HepG2 (cell line): ENCODE data around the gene IL4I1. TPM values are rescaled to one million over a fixed set of nuclear protein-coding genes. Genes with fewer than 3 reads are reported as not detected.
A peak's percentile ranks its signal among the peaks of the same experiment; 100 is the strongest.

ENCODE experiments used
- ATF1 ChIP-seq: IDR thresholded peaks from 2 replicates; pipeline ENCODE4 v1.6.1; 2016; ENCODE audit warnings: mild to moderate bottlenecking, control low read depth
- CC2D1A ChIP-seq: sonication (generic); formaldehyde crosslinking; IDR thresholded peaks from 2 replicates; pipeline ENCODE4 v1.8.1; 2023; ENCODE audit warnings: mild to moderate bottlenecking, missing genetic modification reagents
- HINFP ChIP-seq: sonication (generic); formaldehyde crosslinking; IDR thresholded peaks from 2 replicates; pipeline ENCODE4 v1.4.0; 2020; ENCODE audit warnings: low read depth, mild to moderate bottlenecking, missing genetic modification reagents
- HNRNPUL1 ChIP-seq: fragments of 200-400 bp; formaldehyde crosslinking; IDR thresholded peaks from 2 replicates; pipeline ENCODE4 v1.6.1; 2017; ENCODE audit warnings: low read depth, mild to moderate bottlenecking, low read length, moderate library complexity
- HOXA3 ChIP-seq: sonication (generic); formaldehyde crosslinking; IDR thresholded peaks from 2 replicates; pipeline ENCODE4 v1.5.0; 2020; ENCODE audit warnings: missing genetic modification reagents
- MYNN ChIP-seq: sonication (generic); formaldehyde crosslinking; IDR thresholded peaks from 2 replicates; pipeline ENCODE4 v1.4.0; 2020; ENCODE audit warnings: mild to moderate bottlenecking, low read depth, missing genetic modification reagents
- NCOA5 ChIP-seq: sonication (generic); formaldehyde crosslinking; IDR thresholded peaks from 2 replicates; pipeline ENCODE4 v1.4.0; 2020; ENCODE audit warnings: missing genetic modification reagents
- PRDM10 ChIP-seq: sonication (generic); formaldehyde crosslinking; IDR thresholded peaks from 2 replicates; pipeline ENCODE4 v1.4.0; 2020; ENCODE audit warnings: low read depth, missing genetic modification reagents
- SCMH1 ChIP-seq: sonication (generic); formaldehyde crosslinking; IDR thresholded peaks from 2 replicates; pipeline ENCODE4 v1.9.0; 2021; ENCODE audit warnings: missing genetic modification reagents, mild to moderate bottlenecking, borderline replicate concordance
- SMAD1 ChIP-seq: sonication (generic); formaldehyde crosslinking; IDR thresholded peaks from 2 replicates; pipeline ENCODE4 v1.4.0; 2020; ENCODE audit warnings: missing genetic modification reagents, low read depth, mild to moderate bottlenecking, borderline replicate concordance
- SMC3 ChIP-seq: IDR thresholded peaks from 2 replicates; pipeline ENCODE4 v1.6.1; 2011; ENCODE audit warnings: low read length, improper control_type of control experiment
- ZIK1 ChIP-seq: sonication (generic); formaldehyde crosslinking; IDR thresholded peaks from 2 replicates; pipeline ENCODE4 v1.5.0; 2020; ENCODE audit warnings: mild to moderate bottlenecking, low read depth, missing genetic modification reagents, borderline replicate concordance
- ZNF232 ChIP-seq: sonication (generic); formaldehyde crosslinking; IDR thresholded peaks from 2 replicates; pipeline ENCODE4 v1.4.0; 2020; ENCODE audit warnings: missing genetic modification reagents, borderline replicate concordance
- ZNF556 ChIP-seq: sonication (generic); formaldehyde crosslinking; IDR thresholded peaks from 2 replicates; pipeline ENCODE4 v1.4.0; 2020; ENCODE audit warnings: mild to moderate bottlenecking, missing genetic modification reagents, borderline replicate concordance
- ZNF746 ChIP-seq: sonication (generic); formaldehyde crosslinking; IDR thresholded peaks from 2 replicates; pipeline ENCODE4 v1.8.0; 2022; ENCODE audit warnings: mild to moderate bottlenecking, missing genetic modification reagents
- ZNF773 ChIP-seq: sonication (generic); formaldehyde crosslinking; IDR thresholded peaks from 2 replicates; pipeline ENCODE4 v1.4.0; 2020; ENCODE audit warnings: missing genetic modification reagents, borderline replicate concordance
- ZNF878 ChIP-seq: sonication (generic); formaldehyde crosslinking; IDR thresholded peaks from 2 replicates; pipeline ENCODE4 v1.8.1; 2023; ENCODE audit warnings: mild to moderate bottlenecking, missing genetic modification reagents, moderate library complexity
- ZSCAN20 ChIP-seq: sonication (generic); formaldehyde crosslinking; IDR thresholded peaks from 2 replicates; pipeline ENCODE4 v1.4.0; 2020; ENCODE audit warnings: missing genetic modification reagents, mild to moderate bottlenecking, borderline replicate concordance
- polyA plus RNA-seq, 8 experiments: library from polyadenylated mRNA; depleted of rRNA in 3 of 8; stranded (reverse) in 7 of 8; unstranded in 1 of 8; fragments of >200 nt; fragmentation: Illumina TruSeq in 4 of 8; extraction: Trizol in 4 of 8; gene quantifications; 2 replicates each; pipeline versions ENCODE4 v1.2.1 to v1.2.3, GENCODE V29; 2011 to 2016; ENCODE audit warnings: low read depth in 4 of 8, missing spikeins in 1 of 8, mixed read lengths in 1 of 8; ENCODE audit not compliant: insufficient read depth in 1 of 8
- total RNA-seq, 5 experiments: library from RNA; depleted of rRNA; stranded (reverse); fragments of >200 nt; fragmentation: Illumina TruSeq; extraction: Trizol; gene quantifications; 2 replicates each; pipeline ENCODE4 v1.2.3, GENCODE V29; 2016; ENCODE audit warnings: low read depth in 1 of 5

IL4I1 gene
- total and polyA plus RNA-seq, 2 of the 13 experiments (the other 11 are each of a cell fraction or from before 2014, with no cell fraction given) = not detected

- TF ChIP-seq SMC3 (no peak), ZSCAN20 (0 out of 2 replicates have a peak, but pooled peaks have one; percentile 24), PRDM10 (CRISPR knock-in tag) (peak; percentile 62), SCMH1 (CRISPR knock-in tag) (no peak), HOXA3 (CRISPR knock-in tag) (peak; percentile 65; the same call in 1 of the 2 replicates), ATF1 (CRISPR knock-in tag) (no peak), ZIK1 (CRISPR knock-in tag) (peak; percentile 91), ZNF556 (CRISPR knock-in tag) (no peak), ZNF878 (CRISPR knock-in tag) (peak; percentile 90), HINFP (CRISPR knock-in tag) (no peak; the same call in 1 of the 2 replicates), SMAD1 (CRISPR knock-in tag) (0 out of 2 replicates have a peak, but pooled peaks have one; percentile 50), NCOA5 (no peak), CC2D1A (peak; percentile 18; the same call in 1 of the 2 replicates), ZNF746 (CRISPR knock-in tag) (peak; percentile 76; the same call in 1 of the 2 replicates), MYNN (CRISPR knock-in tag) (no peak), ZNF773 (CRISPR knock-in tag) (peak; percentile 95), ZNF232 (CRISPR knock-in tag) (peak; percentile 80; the same call in 1 of the 2 replicates), HNRNPUL1 (no peak)
These were observed 33.2 kb upstream of the IL4I1 start (continued) for GRCh38 chr19:49929611-49930482.
